Smooth muscle cell (in vitro differentiated cells): ENCODE measurements around the gene SLAMF1. TPM values are rescaled to one million over a fixed set of nuclear protein-coding genes. Genes with fewer than 3 reads are reported as not detected.

ENCODE experiments used
- DNase-seq: peaks from one replicate; lab custom pipeline; 2025; ENCODE audit not compliant: unreplicated experiment; lab: John Stamatoyannopoulos, UW
- H2AFZ ChIP-seq: fragments of 200-600 bp; sonication (generic); 2 replicates; pipeline ENCODE4 v1.6.0; 2016; ENCODE audit warnings: antibody characterized with exemption, low read depth, mild to moderate bottlenecking
- H3F3A ChIP-seq: fragments of 200-600 bp; sonication (generic); 2 replicates; pipeline ENCODE4 v1.6.0; 2017; ENCODE audit warnings: antibody characterized with exemption, low read depth
- H3K27ac ChIP-seq: fragments of 200-600 bp; sonication (generic); 2 replicates; pipeline ENCODE4 v1.5.1; 2016; ENCODE audit warnings: low read depth, mild to moderate bottlenecking
- H3K27me3 ChIP-seq: fragments of 200-600 bp; sonication (generic); 2 replicates; pipeline ENCODE4 v1.6.1; 2016; ENCODE audit warnings: low read depth, mild to moderate bottlenecking
- H3K36me3 ChIP-seq: fragments of 200-600 bp; sonication (generic); 2 replicates; pipeline ENCODE4 v1.5.1; 2016; ENCODE audit warnings: low read depth
- H3K4me1 ChIP-seq: fragments of 200-600 bp; sonication (generic); 2 replicates; pipeline ENCODE4 v1.5.1; 2016; ENCODE audit warnings: low read depth
- H3K4me2 ChIP-seq: fragments of 200-600 bp; sonication (generic); 2 replicates; pipeline ENCODE4 v1.6.0; 2016; ENCODE audit warnings: mild to moderate bottlenecking
- H3K4me3 ChIP-seq: fragments of 200-600 bp; sonication (generic); 2 replicates; pipeline ENCODE4 v1.5.1; 2016; ENCODE audit warnings: mild to moderate bottlenecking
- H3K79me2 ChIP-seq: fragments of 200-600 bp; sonication (generic); 2 replicates; pipeline ENCODE4 v1.6.0; 2016; ENCODE audit warnings: low read depth, mild to moderate bottlenecking
- H3K9ac ChIP-seq: fragments of 200-600 bp; sonication (generic); 2 replicates; pipeline ENCODE4 v1.6.0; 2016; ENCODE audit warnings: low read depth
- H3K9me3 ChIP-seq: fragments of 200-600 bp; sonication (generic); replicated peaks from 2 replicates; pipeline ENCODE4 v1.5.1; 2016; ENCODE audit warnings: low read depth
- H4K20me1 ChIP-seq: fragments of 200-600 bp; sonication (generic); 2 replicates; pipeline ENCODE4 v1.6.0; 2016; ENCODE audit warnings: low read depth
- WGBS: methylation state at CpG from one replicate; pipeline ENCODE4 v1.1.7; 2016; ENCODE audit warnings: low lambda C conversion rate; 5-methylcytosine and 5-hydroxymethylcytosine counted together
- polyA plus RNA-seq: library from polyadenylated mRNA; unstranded; fragments of >200 nt; fragmentation: Nextera tagmentation; extraction: Ambion mirVana; gene quantifications from 2 replicates; pipeline ENCODE4 v1.2.1, GENCODE V29; 2016
- total RNA-seq: library from RNA; depleted of rRNA; stranded (reverse); fragments of >200 nt; gene quantifications from 2 replicates; pipeline ENCODE4 v1.2.3, GENCODE V29; 2014
- TF ChIP-seq, protein P1 (sequence below): fragments of 200-600 bp; sonication (generic); IDR thresholded peaks from 2 replicates; pipeline ENCODE4 v1.5.1; 2017; ENCODE audit warnings: borderline replicate concordance, mild to moderate bottlenecking, antibody characterized with exemption; ENCODE audit not compliant: insufficient read depth, poor library complexity, severe bottlenecking

The SLAMF1 gene
- total and polyA plus RNA-seq, 2 experiments from 2014 or later, result not detected

DNA sequence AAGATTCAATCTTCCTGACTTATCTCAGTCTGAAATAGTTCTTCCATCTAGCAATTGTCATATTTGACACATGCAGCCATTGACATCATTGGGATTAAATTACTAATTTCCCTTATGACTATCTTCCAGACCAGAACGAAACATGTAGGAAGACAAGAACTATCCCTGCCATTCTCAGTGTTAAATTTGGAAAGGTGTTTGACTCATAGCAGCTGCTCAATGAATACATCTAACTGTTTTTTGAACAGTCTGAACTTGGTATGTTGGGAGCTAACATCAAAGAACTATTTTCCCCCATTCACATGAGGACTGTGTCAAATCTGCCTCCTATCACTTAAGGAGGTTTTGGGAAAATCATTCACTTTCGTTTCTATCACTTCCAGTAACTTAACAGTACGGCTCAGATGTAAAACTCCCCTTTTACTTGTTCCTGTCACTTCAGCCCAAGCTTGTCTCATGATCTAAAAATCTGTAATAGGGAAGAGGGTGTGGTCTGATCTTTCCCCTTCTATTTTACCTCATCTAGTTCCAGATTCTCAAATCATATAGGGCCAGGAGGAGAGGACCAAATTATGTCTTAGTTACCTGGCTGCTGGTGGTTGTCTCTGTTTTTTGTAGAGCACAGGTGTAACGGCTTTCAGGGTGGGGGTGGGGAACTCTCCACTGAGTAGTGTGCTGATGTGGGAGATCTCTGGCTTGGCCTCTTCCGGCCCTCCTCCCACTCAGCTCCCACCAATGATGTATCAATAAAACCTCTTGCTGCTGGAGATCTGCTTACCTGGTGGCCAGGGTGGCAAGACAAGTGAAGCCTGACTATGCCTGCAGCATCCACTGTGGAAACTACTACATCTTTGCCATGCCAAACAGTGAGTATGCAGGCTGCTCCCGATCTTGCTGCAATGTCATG is 26.2 kb upstream of the SLAMF1 start:
- no peak overlapping the region for H3K4me3 ChIP-seq
- no peaks in the 10 kb centered on the region for H3K79me2 ChIP-seq
- 76% methylated on average over 6 of the region's 6 CpGs for WGBS
- no peaks in the 10 kb centered on the region for H4K20me1 ChIP-seq
- DNase-seq, result no peak
- H3K9me3 ChIP-seq, result peaks cover 13% of the 10 kb centered on the region
- no peaks in the 10 kb centered on the region for H3K4me1 ChIP-seq
- TF ChIP-seq, protein P1, sequence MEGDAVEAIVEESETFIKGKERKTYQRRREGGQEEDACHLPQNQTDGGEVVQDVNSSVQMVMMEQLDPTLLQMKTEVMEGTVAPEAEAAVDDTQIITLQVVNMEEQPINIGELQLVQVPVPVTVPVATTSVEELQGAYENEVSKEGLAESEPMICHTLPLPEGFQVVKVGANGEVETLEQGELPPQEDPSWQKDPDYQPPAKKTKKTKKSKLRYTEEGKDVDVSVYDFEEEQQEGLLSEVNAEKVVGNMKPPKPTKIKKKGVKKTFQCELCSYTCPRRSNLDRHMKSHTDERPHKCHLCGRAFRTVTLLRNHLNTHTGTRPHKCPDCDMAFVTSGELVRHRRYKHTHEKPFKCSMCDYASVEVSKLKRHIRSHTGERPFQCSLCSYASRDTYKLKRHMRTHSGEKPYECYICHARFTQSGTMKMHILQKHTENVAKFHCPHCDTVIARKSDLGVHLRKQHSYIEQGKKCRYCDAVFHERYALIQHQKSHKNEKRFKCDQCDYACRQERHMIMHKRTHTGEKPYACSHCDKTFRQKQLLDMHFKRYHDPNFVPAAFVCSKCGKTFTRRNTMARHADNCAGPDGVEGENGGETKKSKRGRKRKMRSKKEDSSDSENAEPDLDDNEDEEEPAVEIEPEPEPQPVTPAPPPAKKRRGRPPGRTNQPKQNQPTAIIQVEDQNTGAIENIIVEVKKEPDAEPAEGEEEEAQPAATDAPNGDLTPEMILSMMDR, result no peak
- no peak overlapping the region for H2AFZ ChIP-seq
- H3K36me3 ChIP-seq, result no peaks in the 10 kb centered on the region
- H3K27ac ChIP-seq, result no peak overlapping the region
- H3K9ac ChIP-seq, result no peak overlapping the region
- no peak overlapping the region for H3K4me2 ChIP-seq
- no peaks in the 10 kb centered on the region for H3F3A ChIP-seq
- no peaks in the 10 kb centered on the region for H3K27me3 ChIP-seq

GRCh38 chr1:160671603-160672517 is 25.0 kb upstream of the SLAMF1 start:
- H3K27me3 ChIP-seq, result no peaks in the 10 kb centered on the region
- H3K27ac ChIP-seq, result no peak overlapping the region
- H3K79me2 ChIP-seq, result no peaks in the 10 kb centered on the region
- TF ChIP-seq, protein P1, result no peak
- no peaks in the 10 kb centered on the region for H3K4me1 ChIP-seq
- H4K20me1 ChIP-seq, result no peaks in the 10 kb centered on the region
- WGBS, result 47% methylated on average over 3 of the region's 3 CpGs
- H3F3A ChIP-seq, result no peaks in the 10 kb centered on the region
- H3K36me3 ChIP-seq, result no peaks in the 10 kb centered on the region
- H3K4me2 ChIP-seq, result no peak overlapping the region
- H3K4me3 ChIP-seq, result no peak overlapping the region
- H3K9ac ChIP-seq, result no peak overlapping the region
- H3K9me3 ChIP-seq, result peaks cover 13% of the 10 kb centered on the region
- no peak for DNase-seq
- no peak overlapping the region for H2AFZ ChIP-seq

- Histone ChIP-seq H3K9me3 (peaks cover 13% of the 10 kb centered on the region), H3K27ac (no peak overlapping the region), H3K4me3 (no peak overlapping the region), H3K79me2 (no peaks in the 10 kb centered on the region), H3K27me3 (no peaks in the 10 kb centered on the region), H4K20me1 (no peaks in the 10 kb centered on the region), H3K9ac (no peak overlapping the region), H3K4me1 (no peaks in the 10 kb centered on the region), H3F3A (no peaks in the 10 kb centered on the region), H3K36me3 (no peaks in the 10 kb centered on the region), H3K4me2 (no peak overlapping the region), H2AFZ (no peak overlapping the region)
- TF ChIP-seq, protein P1, result no peak
- 98% methylated on average over 4 of the region's 4 CpGs for WGBS
- DNase-seq, result no peak
These were observed 23.9 kb upstream of the SLAMF1 start for GRCh38 chr1:160670701-160671100.
